Natural killer cell (primary cell): Measurements from ENCODE around the gene ACOT7. TPM values are rescaled to one million over a fixed set of nuclear protein-coding genes. Genes with fewer than 3 reads are reported as not detected.

Source experiments
- ATAC-seq, 3 donors: fragments of 150-1000 bp in 2 of 3; fragments of 200-7000 bp in 1 of 3; cut with Tn5 transposase; 1 replicate in 1 of 3; 2 replicates in 2 of 3; pipeline ENCODE4 v1.10.0; 2021; ENCODE audit warnings: mild to moderate bottlenecking in 2 of 3, moderate library complexity in 2 of 3
- DNase-seq, 2 donors: peaks; one replicate each; pipeline versions ENCODE4 v3.0.0 to v3.0.0-alpha.2; 2013 to 2021; ENCODE audit warnings: mixed read lengths in 1 of 2
- H3K27ac ChIP-seq: one replicate; pipeline ENCODE4 v1.5.1; 2013; ENCODE audit warnings: mild to moderate bottlenecking, low read length
- H3K27me3 ChIP-seq: one replicate; pipeline ENCODE4 v1.6.1; 2013; ENCODE audit warnings: low read length; ENCODE audit not compliant: control insufficient read depth, insufficient read depth
- H3K36me3 ChIP-seq: one replicate; pipeline ENCODE4 v1.6.1; 2013; ENCODE audit warnings: low read length; ENCODE audit not compliant: control insufficient read depth, insufficient read depth
- H3K4me1 ChIP-seq: one replicate; pipeline ENCODE4 v1.6.1; 2013; ENCODE audit warnings: low read length; ENCODE audit not compliant: control insufficient read depth, insufficient read depth
- H3K4me3 ChIP-seq: one replicate; pipeline ENCODE4 v1.5.1; 2013; ENCODE audit warnings: low read length
- H3K9me3 ChIP-seq: one replicate; pipeline ENCODE4 v1.6.1; 2013; ENCODE audit warnings: low read length; ENCODE audit not compliant: control insufficient read depth, insufficient read depth
- H3K27ac Mint-ChIP-seq, 2 donors: one replicate each; pipeline ENCODE4 v1.8.0; 2022; ENCODE audit warnings: mild to moderate bottlenecking in 2 of 2, mixed read lengths in 2 of 2, moderate library complexity in 1 of 2
- H3K27me3 Mint-ChIP-seq, 2 donors: one replicate each; pipeline ENCODE4 v1.8.0; 2022; ENCODE audit warnings: low read depth in 2 of 2, mixed read lengths in 2 of 2
- H3K36me3 Mint-ChIP-seq: one replicate; pipeline ENCODE4 v1.8.0; 2022; ENCODE audit warnings: mixed read lengths
- H3K4me1 Mint-ChIP-seq, 2 donors: one replicate each; pipeline ENCODE4 v1.8.0; 2022; ENCODE audit warnings: mixed read lengths in 2 of 2
- H3K4me3 Mint-ChIP-seq: one replicate; pipeline ENCODE4 v1.8.0; 2022; ENCODE audit warnings: mild to moderate bottlenecking, moderate library complexity, mixed read lengths
- H3K9me3 Mint-ChIP-seq, 2 donors: one replicate each; pipeline ENCODE4 v1.8.0; 2022; ENCODE audit warnings: mixed read lengths in 2 of 2
- WGBS: methylation state at CpG from one replicate; pipeline ENCODE4 v1.1.7; 2013; ENCODE audit warnings: missing lambda C conversion rate; ENCODE audit not compliant: insufficient coverage; 5-methylcytosine and 5-hydroxymethylcytosine counted together
- intact Hi-C: fragments of 100-400 bp; cut with micrococcal nuclease; formaldehyde crosslinking; loops from one replicate; pipeline ENCODE4 v1.14.2; 2022
- total RNA-seq, 4 donors: library from RNA; stranded (reverse); fragments of 120-200 nt in 1 of 4; gene quantifications; one replicate each; pipeline versions ENCODE4 v1.2.3 to v1.2.4, GENCODE V29; 2013 to 2022
- TF ChIP-seq, protein P1 (sequence below): fragments of 200-600 bp; IDR thresholded peaks from one replicate; pipeline ENCODE4 v1.8.0; 2022; ENCODE audit warnings: antibody characterized with exemption

Gene ACOT7, protein sequence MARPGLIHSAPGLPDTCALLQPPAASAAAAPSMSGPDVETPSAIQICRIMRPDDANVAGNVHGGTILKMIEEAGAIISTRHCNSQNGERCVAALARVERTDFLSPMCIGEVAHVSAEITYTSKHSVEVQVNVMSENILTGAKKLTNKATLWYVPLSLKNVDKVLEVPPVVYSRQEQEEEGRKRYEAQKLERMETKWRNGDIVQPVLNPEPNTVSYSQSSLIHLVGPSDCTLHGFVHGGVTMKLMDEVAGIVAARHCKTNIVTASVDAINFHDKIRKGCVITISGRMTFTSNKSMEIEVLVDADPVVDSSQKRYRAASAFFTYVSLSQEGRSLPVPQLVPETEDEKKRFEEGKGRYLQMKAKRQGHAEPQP
- 10 to 100 TPM; 11.5 to 16.9 (median 15.4) TPM for total RNA-seq
- total RNA-seq (2013) = 11.2 TPM

DNA sequence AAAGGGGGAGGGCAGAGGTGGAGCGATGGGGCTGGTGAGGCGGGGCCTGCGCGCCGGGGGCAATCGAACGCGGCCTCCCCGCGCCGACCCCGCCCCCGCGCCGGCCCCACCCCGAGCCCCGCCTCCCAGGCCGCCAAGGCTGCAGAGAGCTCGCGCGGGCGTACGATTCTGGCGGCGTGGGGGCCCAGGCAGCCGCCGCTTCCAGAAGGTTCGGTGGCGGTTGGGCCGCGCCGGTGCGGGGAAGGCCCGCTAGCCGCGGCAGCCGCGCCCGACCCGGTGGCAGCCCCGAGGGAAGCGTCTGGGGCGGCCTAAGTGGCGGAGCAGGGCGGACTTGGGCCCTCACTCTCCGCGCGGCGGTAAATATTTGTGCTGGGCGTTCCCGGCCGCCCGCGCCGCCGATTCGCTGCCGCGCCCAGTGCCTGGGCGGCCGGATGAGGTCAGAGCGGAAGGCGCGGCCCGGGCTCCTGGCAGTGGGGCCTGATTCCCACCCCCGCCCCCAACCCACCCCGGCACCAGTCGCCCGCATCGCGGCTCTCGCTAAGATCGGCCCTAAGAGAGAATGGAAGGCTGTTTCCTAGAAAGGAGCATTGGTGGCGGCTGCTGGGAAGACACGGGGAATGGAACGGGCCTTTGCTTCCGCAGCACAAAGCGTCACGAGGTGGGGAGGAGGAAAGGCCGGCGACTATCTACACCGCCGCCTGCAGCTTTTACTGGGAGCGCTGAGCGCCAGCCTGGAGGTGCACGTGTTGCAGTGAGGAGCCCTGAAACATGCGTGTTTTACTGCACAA, at the start of gene ACOT7:
ACOT7 (minus strand) TSS at position 368 of the 788 bp plus-strand sequence. CDS start 368 bp downstream, outside the sequence.
- ATAC-seq (peak; percentile 88 to 97 (median 90)), DNase-seq (peak; percentile 87 to 94)
- WGBS = under 1% methylated on average over 83 of the region's 87 CpGs
- Mint-ChIP-seq H3K36me3 (no peaks in the 10 kb centered on the region), H3K27ac (peak within 1 kb of the TSS; percentile 88), H3K4me3 (peak within 1 kb of the TSS; percentile 89), H3K27me3 (no peaks in the 10 kb centered on the region), H3K4me1 (peaks cover 21 to 23% of the 10 kb centered on the region in 2 donors), H3K9me3 (no peaks in the 10 kb centered on the region)
- intact Hi-C loops = loop anchor here (2.0 kb wide), 1 partner anchor 29 kb away; no protein-coding TSS in a partner anchor
- peak within 1 kb of the TSS; percentile 55 for H3K4me3 ChIP-seq
- H3K27me3 ChIP-seq = no peaks in the 10 kb centered on the region
- peak within 1 kb of the TSS; percentile 90 for H3K27ac ChIP-seq
- TF ChIP-seq, protein P1, sequence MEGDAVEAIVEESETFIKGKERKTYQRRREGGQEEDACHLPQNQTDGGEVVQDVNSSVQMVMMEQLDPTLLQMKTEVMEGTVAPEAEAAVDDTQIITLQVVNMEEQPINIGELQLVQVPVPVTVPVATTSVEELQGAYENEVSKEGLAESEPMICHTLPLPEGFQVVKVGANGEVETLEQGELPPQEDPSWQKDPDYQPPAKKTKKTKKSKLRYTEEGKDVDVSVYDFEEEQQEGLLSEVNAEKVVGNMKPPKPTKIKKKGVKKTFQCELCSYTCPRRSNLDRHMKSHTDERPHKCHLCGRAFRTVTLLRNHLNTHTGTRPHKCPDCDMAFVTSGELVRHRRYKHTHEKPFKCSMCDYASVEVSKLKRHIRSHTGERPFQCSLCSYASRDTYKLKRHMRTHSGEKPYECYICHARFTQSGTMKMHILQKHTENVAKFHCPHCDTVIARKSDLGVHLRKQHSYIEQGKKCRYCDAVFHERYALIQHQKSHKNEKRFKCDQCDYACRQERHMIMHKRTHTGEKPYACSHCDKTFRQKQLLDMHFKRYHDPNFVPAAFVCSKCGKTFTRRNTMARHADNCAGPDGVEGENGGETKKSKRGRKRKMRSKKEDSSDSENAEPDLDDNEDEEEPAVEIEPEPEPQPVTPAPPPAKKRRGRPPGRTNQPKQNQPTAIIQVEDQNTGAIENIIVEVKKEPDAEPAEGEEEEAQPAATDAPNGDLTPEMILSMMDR = no peak
- H3K9me3 ChIP-seq = no peaks in the 10 kb centered on the region
- peaks cover 24% of the 10 kb centered on the region for H3K4me1 ChIP-seq
- no peaks in the 10 kb centered on the region for H3K36me3 ChIP-seq

DNA sequence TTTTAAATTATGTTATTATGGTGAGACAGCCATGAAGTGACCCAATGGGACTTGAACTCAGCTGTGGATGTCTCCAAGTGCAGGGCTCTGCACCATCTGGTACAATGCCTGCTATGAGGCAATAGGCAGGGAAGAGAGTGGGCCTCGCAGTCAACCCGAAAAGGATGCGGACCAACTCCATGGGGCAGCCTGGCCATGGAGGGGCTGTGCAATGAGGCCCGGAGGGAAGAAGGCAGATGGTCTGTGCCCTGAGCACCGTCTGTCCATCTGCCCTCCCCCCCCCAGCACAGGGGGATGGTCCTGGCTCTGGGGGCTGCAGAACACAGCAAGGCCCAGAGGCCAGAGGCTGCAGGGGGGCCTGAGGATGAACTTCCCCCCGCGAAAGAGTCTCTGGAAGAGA, 48.0 kb upstream of the ACOT7 start:
- peaks cover 12% of the 10 kb centered on the region for H3K27me3 ChIP-seq
- ATAC-seq = no peak
- Mint-ChIP-seq H3K4me3 (no peak overlapping the region), H3K27ac (no peak overlapping the region), H3K9me3 (no peaks in the 10 kb centered on the region), H3K36me3 (no peaks in the 10 kb centered on the region), H3K4me1 (peaks cover 5 to 19% of the 10 kb centered on the region in 2 donors), H3K27me3 (peaks cover 27 to 37% of the 10 kb centered on the region in 2 donors)
- TF ChIP-seq, protein P1 = no peak
- H3K27ac ChIP-seq = no peak overlapping the region
- no peaks in the 10 kb centered on the region for H3K36me3 ChIP-seq
- no peak overlapping the region for H3K4me3 ChIP-seq
- DNase-seq = no peak
- no peaks in the 10 kb centered on the region for H3K9me3 ChIP-seq
- intact Hi-C loops = no loop called here
- WGBS = 85% methylated on average over 7 of the region's 7 CpGs
- peaks cover 11% of the 10 kb centered on the region for H3K4me1 ChIP-seq

DNA sequence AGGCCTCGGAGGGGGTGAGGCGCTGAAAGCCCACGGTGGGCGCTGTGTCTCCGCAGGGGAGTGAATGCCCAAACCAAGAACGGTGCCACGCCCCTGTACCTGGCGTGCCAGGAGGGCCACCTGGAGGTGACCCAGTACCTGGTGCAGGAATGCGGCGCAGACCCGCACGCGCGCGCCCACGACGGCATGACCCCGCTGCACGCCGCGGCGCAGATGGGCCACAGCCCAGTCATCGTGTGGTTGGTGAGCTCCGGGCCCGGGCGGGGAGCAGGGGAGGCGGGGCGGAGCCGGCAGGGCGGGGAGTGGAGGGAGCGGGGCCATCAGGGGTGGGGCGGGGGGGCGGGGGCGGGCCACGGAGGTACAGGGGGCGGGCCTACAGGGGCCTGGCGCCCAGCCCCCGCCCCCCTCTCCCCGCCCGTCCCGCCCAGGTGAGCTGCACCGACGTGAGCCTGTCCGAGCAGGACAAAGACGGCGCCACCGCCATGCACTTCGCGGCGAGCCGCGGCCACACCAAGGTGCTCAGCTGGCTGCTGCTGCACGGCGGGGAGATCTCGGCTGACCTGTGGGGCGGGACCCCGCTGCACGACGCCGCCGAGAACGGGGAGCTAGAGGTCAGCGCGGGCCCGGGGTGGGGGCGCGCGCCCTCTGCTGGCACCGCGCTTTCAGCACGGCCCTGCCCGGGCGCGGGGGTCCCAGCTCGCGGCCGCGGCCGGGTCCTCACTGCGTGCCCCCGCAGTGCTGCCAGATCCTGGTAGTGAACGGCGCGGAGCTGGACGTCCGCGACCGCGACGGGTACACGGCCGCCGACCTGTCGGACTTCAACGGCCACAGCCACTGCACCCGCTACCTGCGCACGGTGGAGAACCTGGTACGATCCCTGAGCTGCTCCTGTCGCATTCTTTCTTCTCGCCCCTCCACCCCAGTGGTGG, 46.9 kb upstream of the ACOT7 start:
- H3K36me3 Mint-ChIP-seq = no peaks in the 10 kb centered on the region
- Histone ChIP-seq H3K4me1 (peaks cover 8% of the 10 kb centered on the region), H3K27ac (no peak overlapping the region), H3K27me3 (peaks cover 10% of the 10 kb centered on the region), H3K4me3 (no peak overlapping the region), H3K36me3 (no peaks in the 10 kb centered on the region), H3K9me3 (no peaks in the 10 kb centered on the region)
- peak overlapping the region; percentile 68 for H3K4me3 Mint-ChIP-seq
- 7% methylated on average over 93 of the region's 101 CpGs for WGBS
- H3K4me1 Mint-ChIP-seq = peaks cover 5 to 19% of the 10 kb centered on the region in 2 donors
- ATAC-seq (peak; percentile 77 to 92 (median 89)), DNase-seq (peak; percentile 54 to 81)
- no peak overlapping the region for H3K27ac Mint-ChIP-seq
- intact Hi-C loops = no loop called here
- TF ChIP-seq, protein P1 = peak; percentile 25
- peaks cover 27 to 32% of the 10 kb centered on the region in 2 donors for H3K27me3 Mint-ChIP-seq
- H3K9me3 Mint-ChIP-seq = no peaks in the 10 kb centered on the region
